ENCODE measurements around the gene STX3.
"Not testable (repeated sequence)": the region's sequence is repeated elsewhere in the genome, so short reads cannot be mapped to it uniquely, and the experiment has no call there.

DNA sequence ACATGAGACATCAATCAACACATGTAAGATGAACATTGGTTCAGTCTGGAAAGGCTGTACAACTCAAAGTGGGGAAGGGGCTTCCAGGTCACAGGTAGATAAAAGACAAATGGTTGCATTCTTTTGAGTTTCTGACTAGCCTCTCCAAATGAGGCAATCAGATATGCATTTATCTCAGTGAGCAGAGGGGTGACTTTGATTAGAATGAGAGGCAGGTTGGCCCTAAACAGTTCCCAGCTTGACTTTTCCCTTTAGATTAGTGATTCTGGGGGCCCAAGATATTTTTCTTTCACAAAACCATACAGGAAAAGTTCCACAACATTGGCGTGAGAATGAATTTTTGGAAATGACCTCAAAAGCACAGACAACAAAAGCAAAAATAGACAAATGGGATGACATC, 61.3 kb downstream of the STX3 start:
- TF ChIP-seq, protein P1, sequence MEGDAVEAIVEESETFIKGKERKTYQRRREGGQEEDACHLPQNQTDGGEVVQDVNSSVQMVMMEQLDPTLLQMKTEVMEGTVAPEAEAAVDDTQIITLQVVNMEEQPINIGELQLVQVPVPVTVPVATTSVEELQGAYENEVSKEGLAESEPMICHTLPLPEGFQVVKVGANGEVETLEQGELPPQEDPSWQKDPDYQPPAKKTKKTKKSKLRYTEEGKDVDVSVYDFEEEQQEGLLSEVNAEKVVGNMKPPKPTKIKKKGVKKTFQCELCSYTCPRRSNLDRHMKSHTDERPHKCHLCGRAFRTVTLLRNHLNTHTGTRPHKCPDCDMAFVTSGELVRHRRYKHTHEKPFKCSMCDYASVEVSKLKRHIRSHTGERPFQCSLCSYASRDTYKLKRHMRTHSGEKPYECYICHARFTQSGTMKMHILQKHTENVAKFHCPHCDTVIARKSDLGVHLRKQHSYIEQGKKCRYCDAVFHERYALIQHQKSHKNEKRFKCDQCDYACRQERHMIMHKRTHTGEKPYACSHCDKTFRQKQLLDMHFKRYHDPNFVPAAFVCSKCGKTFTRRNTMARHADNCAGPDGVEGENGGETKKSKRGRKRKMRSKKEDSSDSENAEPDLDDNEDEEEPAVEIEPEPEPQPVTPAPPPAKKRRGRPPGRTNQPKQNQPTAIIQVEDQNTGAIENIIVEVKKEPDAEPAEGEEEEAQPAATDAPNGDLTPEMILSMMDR (conservative IDR thresholded peaks at IDR 0.05; ENCODE audit: low read length) = not testable (repeated sequence)
- not testable (repeated sequence) for TF ChIP-seq EZH2phosphoT487 (IDR thresholded peaks at IDR 0.05; ENCODE audit: borderline replicate concordance, low read depth, low read length)

Measured in OCI-LY7 (cell line).